ENCODE results near the gene GAPT.

The GAPT gene

DNA sequence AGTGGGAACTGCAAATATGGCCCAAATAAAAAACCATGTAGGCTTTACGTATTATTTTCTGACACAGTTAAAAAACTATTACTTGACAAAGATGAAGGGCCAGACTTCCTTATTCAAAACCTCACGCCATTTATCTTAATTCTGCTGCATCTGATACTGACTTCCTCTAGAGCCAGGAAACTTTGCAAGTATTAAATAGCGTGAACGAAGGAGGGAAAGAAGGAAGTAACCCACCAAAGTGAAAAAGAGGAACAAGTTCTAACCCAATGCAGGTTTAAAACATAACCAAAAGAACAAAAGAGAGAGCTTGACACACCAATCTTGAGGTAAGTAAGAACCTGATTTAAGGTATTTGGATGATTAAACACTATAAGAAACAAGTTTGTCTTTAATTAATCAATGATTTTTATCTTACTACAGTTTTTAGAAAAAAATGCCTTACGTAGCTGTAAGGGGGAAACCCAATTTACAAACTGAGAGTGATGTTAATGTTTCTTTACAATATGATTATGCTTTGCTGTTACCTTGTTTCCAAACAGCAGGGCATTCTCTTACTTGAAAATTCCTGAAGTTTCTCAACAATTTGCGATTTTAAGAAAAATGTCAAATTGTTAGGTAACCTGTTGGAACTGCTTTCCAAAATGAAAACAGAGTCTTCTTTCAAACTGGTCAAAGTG is at the start of gene GAPT:
GAPT (plus strand) TSS at position 220 of the 677 bp plus-strand sequence. CDS start 3,102 bp downstream, outside the sequence.
- no peak for DNase-seq

DNA sequence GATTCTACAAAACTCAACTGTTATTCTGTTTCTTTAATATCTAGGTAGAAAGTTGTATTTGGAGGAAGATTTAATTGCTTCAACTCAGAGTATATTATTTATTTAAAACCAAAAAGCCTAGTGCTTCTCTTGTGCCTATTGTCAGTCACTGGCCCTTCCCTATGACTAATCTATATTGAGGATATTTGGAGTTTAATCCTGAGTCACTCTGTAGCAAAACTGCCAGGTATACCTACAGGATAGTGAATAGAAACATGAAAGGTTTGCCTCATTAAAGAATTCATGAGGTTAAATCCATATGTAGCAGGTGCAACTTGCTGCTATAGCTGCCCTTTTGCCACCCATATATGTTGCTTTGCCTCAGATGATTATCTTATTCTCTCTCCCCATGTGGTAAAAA is 46.4 kb upstream of the GAPT start:
- DNase-seq = no peak

DNA sequence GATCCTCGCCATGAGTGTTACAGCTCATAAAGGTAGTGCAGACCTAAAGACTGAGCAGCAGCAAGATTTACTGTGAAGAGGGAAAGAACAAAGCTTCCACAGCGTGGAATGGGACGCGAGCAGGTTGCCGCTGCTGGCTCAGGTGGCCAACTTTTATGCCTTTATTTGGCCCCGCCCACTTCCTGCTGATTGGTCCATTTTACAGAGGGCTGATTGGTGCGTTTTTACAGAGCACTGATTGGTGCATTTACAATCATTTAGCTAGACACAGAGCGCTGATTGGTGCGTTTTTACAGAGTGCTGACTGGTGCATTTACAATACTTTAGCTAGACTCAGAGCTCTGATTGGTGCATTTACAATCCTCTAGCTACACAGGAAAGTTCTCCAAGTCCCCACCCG is 45.2 kb upstream of the GAPT start:
- DNase-seq = no peak

DNA sequence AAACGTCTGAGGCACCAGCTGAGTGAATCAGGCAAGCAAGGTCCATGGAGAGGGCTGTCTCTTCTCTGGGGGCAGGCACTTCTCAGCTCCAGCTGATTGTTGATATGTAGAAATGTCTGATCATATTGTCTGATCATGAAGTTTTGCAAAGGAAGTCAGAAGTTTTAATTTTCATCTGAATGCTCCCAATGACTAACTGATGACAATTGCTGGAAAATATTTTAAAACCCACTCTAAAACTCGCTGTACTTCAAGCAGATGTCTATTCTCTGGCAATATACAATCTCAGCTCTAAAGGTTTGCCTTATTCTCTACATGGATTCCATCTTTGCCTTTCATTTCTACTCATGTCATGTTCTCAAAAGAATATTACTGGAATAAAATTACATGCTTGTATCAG is 44.0 kb upstream of the GAPT start:
- no peak for DNase-seq

DNA sequence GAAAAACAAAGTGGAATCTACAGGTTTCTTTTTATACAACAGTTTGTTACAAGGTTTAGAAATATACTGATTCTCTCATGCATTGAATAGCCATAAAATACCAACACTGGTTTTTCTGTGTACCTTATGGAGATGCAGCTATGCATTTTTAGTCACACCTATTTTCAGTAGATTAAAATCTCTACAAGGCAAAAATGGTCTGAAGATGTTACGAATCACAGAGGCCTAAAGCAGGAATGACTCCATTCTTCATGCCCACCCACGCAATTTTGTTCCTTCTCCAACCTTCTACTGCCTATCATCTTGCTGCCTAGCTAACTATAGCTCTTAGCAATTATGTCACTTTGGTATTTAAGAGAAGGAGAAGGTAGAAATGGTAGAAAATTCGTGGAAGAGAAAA is 41.2 kb upstream of the GAPT start:
- DNase-seq = no peak

DNA sequence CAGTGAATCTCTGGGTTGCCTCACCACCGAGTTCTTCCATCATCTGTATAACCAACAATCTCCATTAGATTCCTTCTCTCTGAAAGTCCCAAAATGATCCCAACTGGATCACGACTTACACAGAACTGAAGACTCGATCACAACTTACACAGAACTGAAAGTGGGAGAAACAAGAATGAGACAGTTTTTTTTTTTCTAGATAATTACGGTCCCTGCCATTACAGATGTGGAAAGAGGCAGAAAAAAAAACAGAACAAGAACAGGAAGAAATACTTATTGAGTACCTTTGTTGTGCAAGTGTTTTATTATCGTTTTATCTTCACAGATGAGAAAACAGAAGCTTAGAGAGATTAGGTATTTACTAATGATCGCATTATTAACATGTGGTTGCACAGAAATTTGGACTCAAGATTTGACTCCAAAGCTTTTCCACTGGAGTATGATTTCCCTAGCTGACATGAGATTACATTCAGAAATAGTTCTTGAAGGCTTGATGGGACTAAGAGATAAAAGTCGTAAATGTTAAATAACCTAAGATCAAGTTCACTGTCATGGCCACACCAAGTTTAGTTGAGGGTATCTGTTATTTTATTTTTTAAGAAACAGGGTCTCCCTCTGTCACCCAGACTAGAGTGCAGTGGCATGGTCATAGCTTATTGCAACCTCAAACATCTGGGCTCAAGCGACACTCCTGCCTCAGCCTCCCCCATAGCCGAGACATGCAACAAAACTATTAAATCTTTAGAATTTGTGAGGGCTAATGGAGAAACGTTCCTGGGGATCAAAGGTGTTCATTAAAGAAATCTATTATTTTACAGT is 40.2 kb upstream of the GAPT start:
- DNase-seq = no peak

DNA sequence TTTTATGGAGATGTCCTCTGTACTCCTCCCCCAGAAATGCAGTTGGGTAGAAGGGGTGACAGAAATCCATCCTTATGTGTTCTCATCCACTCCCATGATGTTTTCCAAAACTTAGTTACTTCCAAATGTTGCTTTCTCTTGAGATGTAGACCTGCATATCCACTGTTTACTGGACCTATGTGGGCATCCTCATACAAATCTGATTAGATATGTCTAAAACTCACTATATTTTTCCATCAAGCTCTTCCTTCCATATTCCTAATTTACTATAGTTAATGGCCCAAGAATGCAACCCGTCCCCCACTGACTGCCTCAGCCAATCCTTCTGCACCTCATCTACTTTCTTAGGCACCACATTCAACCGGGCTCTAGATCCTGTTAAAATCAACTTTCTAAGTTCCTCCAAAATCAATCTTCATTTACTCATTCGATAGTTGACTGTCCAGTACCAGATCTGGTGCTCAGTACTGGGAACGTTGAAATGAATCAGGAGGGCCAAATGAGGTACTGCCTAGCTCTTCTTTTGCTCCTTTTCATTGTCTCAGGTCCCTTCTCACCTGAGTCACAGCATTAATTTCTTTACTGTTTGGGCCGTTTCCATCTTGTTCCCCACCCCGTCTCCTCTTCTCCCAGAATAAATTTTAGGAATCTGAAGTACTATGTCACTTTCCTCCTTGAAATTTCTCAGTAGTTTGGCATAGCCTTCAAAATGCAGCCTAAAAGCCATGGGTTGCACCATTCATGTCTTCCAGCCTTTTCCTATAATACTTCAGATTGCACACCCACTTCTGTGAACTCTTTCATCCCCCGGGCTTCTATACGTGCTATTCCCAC is 39.3 kb upstream of the GAPT start:
- DNase-seq = no peak

DNA sequence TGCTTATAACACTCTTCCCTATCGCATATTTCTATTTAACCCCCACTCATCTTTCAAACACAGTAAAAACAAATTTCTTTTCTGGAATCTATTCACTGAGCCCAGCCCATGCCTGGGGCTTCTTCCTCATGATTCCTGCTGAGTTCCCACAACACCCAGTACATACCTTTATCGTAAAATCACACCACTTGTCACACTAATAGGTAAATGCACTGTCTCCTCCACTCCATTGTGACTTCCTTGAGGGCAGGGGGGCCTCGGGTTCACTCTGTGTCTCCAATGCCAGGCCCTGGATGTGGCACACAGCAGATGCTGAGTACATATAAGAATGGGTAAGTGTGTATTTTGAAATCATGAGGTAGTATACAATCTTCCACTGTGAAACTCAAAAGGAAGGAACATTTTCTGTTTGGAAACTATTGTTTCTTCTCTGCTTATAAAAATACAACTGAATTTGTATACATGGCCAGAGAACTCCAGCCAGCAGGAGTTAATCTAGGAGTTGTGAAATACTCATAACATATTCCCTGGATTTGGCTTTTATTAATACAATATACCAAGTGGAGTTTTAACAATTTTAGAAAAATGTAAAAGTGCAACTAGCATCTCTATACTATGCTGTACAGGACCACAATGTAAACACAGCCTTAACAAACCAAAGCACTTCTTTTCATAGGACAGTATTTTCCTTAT is 38.5 kb upstream of the GAPT start:
- no peak for DNase-seq

DNA sequence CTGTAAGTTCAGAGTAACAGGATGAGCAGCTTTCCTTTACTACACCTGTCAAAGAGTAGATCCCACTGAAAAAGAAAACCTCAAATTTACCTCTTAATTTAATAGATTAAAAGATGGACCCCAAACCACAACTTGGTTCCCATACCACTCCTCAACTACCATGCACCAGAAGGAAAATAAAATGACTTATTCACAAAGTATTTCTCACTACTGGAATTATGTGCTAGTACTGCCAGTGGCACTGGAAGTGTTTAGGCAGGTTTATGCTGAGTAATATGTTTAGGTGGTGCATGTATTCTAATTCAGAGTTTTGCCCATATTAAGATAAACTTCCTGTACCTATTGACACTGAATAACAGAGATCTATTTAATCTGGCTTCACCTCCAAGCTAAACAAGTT is 37.9 kb upstream of the GAPT start:
- DNase-seq = no peak

DNA sequence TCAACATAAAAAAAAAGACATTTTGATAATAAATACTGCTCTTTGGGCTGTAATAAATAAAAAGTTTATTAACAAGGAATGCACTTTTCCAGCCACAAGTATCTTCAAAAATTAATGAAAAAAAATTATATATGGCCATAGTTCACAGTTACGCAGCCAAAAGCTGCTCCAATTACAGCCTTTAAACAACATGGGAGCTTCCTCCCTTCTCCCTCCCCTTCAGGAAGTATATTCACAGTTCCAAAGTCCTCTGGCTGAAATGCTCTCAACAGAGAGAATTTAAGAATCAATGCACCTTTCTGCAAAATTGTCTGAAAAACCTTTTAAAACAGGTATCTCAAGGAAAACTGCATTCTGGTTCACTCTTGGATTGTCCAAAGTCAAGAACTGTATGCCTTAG is 37.2 kb upstream of the GAPT start:
- no peak for DNase-seq

DNA sequence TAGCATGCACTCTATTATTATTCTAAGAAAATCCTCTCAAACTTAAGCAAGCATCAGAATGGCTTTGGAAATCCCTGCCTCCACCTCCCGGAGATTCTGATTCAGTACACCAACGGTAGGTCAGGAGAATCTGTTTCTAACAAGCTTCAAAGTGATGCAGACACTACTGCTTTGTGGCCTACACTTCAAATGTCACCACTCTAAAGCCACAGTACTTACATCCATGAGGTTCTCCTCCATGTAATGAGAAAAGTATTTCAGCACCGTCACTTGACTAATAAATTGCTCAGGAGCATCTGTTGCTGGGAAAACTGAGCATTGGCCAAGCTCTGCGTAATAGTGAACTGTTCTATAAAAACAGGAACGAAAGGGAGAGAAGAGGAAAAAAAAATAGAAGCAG is 36.2 kb upstream of the GAPT start:
- no peak for DNase-seq

DNA sequence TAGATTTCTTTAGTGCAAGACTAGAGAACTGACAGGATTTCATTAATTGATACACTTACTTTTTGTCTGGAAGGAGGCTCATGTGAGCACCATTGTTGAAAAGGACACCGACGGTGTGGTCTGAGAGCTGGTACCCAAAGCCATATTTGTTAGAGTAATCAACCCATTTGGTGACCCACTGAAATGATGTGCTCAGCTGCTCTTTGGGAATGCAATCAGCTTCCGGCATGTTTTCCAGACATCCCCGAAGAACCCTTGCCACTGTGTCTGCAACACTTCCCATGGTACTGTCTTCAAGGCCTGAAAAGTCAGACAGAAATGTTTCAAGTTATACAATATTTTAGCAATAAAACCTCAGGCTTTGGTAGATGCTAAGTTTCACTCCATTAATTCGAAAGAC is 35.8 kb upstream of the GAPT start:
- DNase-seq = no peak

DNA sequence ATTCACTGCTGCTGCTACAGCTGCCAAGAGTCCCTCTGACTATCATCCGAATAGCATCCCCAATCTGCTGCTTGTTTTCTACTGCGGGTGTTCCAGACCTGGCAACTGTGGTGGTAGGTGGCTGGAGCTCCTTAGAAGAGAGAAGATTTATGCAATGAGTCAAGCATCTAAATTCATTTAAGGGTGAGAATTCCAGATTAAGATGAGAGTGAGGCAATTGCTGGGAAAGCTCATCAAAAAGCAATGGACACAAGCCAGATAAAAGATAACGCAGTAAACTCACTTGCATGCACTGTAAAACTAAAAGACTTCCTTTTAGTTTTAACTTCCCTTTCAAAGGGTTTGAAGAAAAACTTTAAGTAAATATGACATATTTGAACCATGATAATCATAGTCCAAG is 35.2 kb upstream of the GAPT start:
- DNase-seq = no peak

DNA sequence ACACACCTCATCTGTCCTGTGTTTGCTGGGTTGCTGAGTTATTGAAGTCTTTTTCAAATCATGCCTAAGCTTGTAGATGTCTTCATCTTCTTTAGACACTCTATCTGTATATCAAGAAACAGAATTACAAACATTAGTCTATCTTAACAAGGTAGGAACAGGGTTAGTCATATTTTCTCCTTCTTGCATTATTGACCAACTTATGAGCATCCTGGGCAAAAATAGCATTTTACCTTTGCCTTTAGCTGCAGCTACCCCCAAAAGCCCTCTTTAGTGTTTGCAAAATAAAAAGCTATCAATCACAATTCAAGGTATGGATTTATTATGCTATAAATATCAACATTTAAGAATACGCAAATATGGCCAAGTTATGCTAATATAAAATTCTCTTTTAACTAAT is 34.7 kb upstream of the GAPT start:
- DNase-seq = no peak

DNA sequence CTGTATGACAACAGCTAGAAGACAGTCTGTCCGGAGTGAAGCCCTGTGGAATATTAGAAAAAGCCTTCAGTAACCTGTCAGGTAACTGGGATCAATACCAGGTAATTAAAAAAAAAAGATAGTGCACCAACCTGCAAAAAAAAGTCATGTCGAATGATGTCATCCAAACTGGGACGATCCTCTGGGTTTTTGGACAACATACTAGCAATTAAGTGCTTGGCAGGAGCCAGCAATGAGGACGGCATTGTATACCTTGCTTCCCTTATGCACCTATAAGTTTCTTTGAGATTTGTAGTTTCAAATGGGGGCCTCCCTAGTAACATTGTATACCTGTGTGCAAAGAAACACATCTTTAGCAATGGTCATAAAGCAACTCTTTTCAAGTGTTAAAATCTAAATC is 34.2 kb upstream of the GAPT start:
- no peak for DNase-seq

DNA sequence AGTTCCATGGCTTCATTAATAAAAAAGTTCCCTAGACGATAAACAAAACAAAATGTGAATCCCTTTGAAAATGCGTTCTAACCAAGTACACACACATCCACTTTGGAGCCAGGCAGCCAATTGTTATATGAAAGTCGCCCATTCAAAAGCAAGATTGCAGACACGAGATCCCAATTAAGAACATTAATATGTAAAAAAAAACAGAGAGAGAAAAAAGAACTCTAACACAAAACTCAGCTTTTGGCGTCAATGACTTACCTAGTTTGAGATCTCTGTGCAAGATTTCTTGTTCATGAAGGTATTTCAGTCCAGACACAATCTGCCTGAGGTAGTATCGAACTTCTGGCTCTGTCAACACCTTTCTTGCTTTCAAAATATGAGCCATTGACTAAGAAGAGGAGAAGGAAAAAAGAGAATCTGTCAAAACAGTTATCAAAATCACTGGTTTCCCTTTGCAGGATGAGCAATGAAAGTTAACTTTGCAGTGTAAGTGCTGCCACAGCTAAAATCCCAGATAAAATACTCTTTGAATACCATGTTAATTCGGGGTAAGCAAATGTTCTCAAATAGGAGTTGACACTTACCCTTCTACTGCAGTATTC is 33.0 kb upstream of the GAPT start:
- DNase-seq = no peak

DNA sequence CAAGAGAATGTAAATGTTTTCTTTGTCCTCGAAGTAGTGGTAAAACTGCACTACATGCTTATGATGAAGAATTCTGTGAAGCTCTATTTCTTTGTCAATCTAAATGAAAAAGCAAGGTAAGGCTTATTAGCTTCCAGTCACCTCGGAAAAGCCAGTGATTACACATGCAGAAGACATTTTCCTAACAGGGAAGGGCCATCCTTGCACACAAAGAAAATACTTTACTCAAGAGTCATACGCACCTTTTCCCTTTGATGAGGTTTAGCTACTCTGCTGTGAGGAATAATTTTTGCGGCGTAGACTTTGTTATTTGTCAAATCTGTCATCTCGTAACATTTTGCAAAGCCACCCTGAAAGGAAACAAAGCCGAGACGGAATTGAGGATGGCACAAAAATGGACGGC is 32.5 kb upstream of the GAPT start:
- DNase-seq = no peak

DNA sequence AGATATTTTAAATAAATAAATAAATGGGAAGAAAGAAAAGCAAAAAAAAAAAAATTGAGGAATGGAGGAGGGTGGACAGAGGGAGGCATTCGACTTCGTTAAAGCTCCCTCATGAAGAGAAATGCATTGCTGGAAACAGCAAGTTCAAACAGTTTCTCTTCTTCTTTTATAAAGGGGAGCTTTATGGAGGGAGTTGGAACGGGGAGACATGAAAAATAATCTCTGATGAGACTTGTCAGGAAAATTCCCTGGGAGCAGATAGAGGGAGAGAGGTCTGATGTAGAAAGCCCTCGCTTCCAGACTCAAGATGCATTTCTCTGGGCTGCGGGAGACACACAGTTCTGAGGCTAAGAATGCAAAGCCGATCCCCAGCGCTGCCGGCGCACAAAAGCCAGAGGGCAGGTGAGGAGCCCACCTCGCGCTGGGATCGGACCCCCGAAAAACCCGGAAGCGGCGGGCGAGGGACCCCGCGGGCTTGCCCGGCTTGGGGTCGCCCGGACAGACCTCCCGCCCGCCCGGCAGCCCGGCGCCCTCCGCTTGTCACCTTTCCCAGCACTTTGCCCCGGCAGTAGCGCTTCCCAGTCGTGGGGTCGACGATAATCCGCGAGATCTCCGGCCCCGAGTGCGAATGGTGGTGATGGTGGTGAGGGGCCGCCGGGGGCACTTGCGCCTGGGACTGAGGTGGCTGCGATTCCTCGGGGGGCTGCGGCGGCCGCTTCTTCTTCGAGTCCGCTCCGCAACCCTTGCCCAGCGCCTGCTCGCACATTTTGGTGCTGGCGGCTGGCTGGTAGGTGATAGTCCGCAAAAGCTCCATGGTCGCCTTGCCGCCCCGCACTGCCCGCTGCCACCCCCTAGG is 31.9 kb upstream of the GAPT start:
- DNase-seq = no peak

DNA sequence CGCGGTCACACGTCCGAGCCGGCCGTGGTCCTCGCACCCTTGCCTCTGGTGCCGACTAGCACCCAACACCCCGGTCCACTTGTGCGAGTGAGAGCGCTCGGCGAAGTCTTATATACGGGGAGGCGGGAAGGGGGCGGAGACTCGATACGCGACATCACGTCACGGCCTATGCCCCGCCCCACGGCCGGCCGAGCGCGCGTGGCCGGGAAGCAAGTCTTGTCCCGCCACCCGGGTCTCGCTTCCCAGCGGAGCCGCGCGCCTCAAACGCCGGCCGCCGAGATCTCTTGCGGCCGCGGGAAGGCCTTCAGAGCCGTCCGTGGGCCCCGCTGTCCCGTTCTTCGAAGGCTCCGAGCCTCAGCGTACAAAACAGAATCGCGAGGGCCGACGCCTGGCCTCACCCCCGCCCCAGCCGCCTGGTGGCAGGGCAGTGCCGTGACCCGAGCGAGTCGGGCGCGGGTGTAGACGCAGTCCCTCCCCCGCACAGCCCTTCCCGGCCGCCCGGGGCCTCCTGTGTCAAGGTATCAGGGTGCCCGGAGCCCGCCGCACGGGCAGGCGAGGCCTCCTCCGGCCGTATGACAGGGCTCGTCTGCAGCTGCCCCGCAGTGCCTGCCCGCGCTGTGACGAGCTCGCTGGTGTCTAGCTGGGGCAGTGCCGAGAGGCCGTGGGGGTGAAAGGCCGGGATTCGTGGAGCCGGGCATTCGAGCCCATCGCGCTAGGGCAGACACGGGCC is 31.1 kb upstream of the GAPT start, which contains the start of gene PLK2:
PLK2 (minus strand) TSS at position 85 of the 730 bp plus-strand sequence. CDS start 127 bp downstream, outside the sequence.
- peak; percentile 80 for DNase-seq

DNA sequence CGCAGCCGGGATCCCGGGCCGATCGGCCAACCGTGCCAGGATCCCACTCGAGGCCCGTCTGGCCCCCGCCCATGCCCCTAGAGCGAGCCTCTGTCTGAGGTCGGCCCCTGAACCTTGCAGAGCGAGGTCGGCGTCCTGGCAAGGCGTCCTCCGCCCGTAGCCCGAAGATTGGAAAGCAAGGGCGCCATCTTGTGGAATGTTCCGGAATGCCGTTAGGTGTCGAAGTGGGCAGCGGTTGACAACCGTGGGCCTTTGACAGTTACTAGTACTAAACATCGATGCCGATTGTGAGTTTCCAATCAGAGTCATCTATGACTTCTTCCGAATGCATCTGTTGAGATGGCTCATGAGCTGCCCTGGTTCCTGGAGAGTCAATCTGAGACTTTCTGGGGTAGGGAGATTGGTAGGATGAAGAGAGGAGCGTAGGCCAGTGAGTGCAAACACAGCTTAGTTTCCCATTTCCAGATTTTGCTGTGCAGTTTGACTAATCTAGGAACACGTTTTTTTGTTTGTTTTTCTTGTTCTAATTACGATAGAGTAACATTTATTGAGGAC is 30.4 kb upstream of the GAPT start:
- peak; percentile 88 for DNase-seq

Measured in stimulated activated CD4-positive, alpha-beta T cell treated with anti-CD3 and anti-CD28 coated beads, Interleukin-1b, Interleukin-23, amount 100 ng/mL, for 48 hours (primary cell).